Lung (tissue), 12 donors: ENCODE results near the gene PAPPA. TPM values are rescaled to one million over a fixed set of nuclear protein-coding genes. Genes with fewer than 3 reads are reported as not detected.
A peak's percentile ranks its signal among the peaks of the same experiment; 100 is the strongest.

Source experiments
- ATAC-seq: fragments of 200-7000 bp; cut with Tn5 transposase; one replicate; pipeline ENCODE4 v1.9.1; 2020; ENCODE audit warnings: moderate number of reproducible peaks; ENCODE audit not compliant: insufficient read depth, low FRiP score
- DNase-seq, 3 donors: peaks; one replicate each; pipeline ENCODE4 v3.0.0-alpha.2; 2013 to 2017
- H3K27ac ChIP-seq, 2 donors: one replicate each; pipeline ENCODE4 v1.5.1; 2013; ENCODE audit warnings: mild to moderate bottlenecking in 2 of 2, moderate library complexity in 2 of 2, control low read depth in 1 of 2, inconsistent platforms in 1 of 2, low read depth in 1 of 2, low read length in 1 of 2
- H3K27me3 ChIP-seq, 3 donors: one replicate each; pipeline ENCODE4 v1.5.1; 2013; ENCODE audit warnings: low read length in 2 of 3; ENCODE audit not compliant: control insufficient read depth in 3 of 3, insufficient read depth in 3 of 3
- H3K36me3 ChIP-seq, 4 donors: one replicate each; pipeline ENCODE4 v1.5.1; 2013; ENCODE audit warnings: low read length in 4 of 4, mild to moderate bottlenecking in 1 of 4, moderate library complexity in 1 of 4; ENCODE audit not compliant: control insufficient read depth in 4 of 4, insufficient read depth in 4 of 4
- H3K4me1 ChIP-seq, 5 donors: one replicate each; pipeline ENCODE4 v1.5.1; 2013; ENCODE audit warnings: low read length in 5 of 5, mild to moderate bottlenecking in 2 of 5, moderate library complexity in 1 of 5; ENCODE audit not compliant: control insufficient read depth in 5 of 5, insufficient read depth in 5 of 5
- H3K4me3 ChIP-seq: one replicate; pipeline ENCODE4 v1.5.1; 2013; ENCODE audit warnings: mild to moderate bottlenecking, control low read depth, moderate library complexity
- H3K9ac ChIP-seq, 2 donors: one replicate each; pipeline ENCODE4 v1.5.1; 2013; ENCODE audit warnings: low read length in 2 of 2, control low read depth in 1 of 2; ENCODE audit not compliant: insufficient read depth in 1 of 2
- H3K9me3 ChIP-seq, 4 donors: one replicate each; pipeline ENCODE4 v1.5.1; 2013; ENCODE audit warnings: low read length in 3 of 4, mild to moderate bottlenecking in 1 of 4, moderate library complexity in 1 of 4; ENCODE audit not compliant: control insufficient read depth in 4 of 4, insufficient read depth in 3 of 4
- WGBS, 2 donors: extraction: QIAGEN DNeasy Blood & Tissue Kit; methylation state at CpG; one replicate each; pipeline ENCODE4 v1.1.7; 2013; 5-methylcytosine and 5-hydroxymethylcytosine counted together
- polyA plus RNA-seq, 2 donors: library from polyadenylated mRNA; stranded (reverse); fragments of 200-250 nt; gene quantifications; one replicate each; pipeline ENCODE4 v1.2.1, GENCODE V29; 2013
- total RNA-seq, 2 donors: library from RNA; depleted of rRNA in 1 of 2; stranded (reverse); fragments of >200 nt in 1 of 2; gene quantifications; one replicate each; pipeline ENCODE4 v1.2.1, GENCODE V29; 2014 to 2021
- TF ChIP-seq, protein P1 (sequence below): IDR thresholded peaks from 2 replicates; pipeline ENCODE4 v1.5.1; 2012; ENCODE audit warnings: mild to moderate bottlenecking; ENCODE audit errors: control extremely low read depth, extremely low read depth
- donor health status: control.
- donor health status: control.
- donor health status: Bipolar disorder and iron deficiency.
- donor health status: healthy.
- donor health status: DM: yes; HTN: yes; CAD: no.

PAPPA gene
- total and polyA plus RNA-seq, 4 donors: 0.45 to 6.7 (median 3.6) TPM

DNA sequence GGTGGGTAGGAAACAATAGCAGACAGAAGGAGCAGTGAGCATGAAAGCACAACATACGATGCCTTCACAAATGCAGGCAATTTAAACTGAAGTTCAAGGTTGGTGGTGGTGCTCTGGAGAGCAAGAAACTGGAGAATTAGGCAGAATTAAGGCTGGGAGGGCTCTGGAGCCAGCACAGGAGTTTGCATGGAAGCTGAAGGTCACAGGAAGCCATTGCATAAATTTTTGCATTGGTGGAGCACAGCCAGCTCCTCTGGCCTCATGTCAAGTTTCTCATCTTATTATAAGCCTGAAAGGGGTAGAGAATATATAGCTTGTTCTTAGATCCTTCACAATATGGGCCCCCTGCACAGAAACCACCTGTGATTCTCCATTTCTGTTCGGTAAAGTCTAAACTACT, 207.4 kb downstream of the PAPPA start:
- Histone ChIP-seq H3K27me3 (no peaks in the 10 kb centered on the region), H3K9me3 (peaks cover 0 to 2% (median 0%) of the 10 kb centered on the region in 4 donors), H3K27ac (no peak overlapping the region), H3K9ac (no peak overlapping the region), H3K36me3 (no peaks in the 10 kb centered on the region), H3K4me1 (peaks cover 0 to 40% (median 6%) of the 10 kb centered on the region in 5 donors), H3K4me3 (no peak overlapping the region)
- TF ChIP-seq, protein P1, sequence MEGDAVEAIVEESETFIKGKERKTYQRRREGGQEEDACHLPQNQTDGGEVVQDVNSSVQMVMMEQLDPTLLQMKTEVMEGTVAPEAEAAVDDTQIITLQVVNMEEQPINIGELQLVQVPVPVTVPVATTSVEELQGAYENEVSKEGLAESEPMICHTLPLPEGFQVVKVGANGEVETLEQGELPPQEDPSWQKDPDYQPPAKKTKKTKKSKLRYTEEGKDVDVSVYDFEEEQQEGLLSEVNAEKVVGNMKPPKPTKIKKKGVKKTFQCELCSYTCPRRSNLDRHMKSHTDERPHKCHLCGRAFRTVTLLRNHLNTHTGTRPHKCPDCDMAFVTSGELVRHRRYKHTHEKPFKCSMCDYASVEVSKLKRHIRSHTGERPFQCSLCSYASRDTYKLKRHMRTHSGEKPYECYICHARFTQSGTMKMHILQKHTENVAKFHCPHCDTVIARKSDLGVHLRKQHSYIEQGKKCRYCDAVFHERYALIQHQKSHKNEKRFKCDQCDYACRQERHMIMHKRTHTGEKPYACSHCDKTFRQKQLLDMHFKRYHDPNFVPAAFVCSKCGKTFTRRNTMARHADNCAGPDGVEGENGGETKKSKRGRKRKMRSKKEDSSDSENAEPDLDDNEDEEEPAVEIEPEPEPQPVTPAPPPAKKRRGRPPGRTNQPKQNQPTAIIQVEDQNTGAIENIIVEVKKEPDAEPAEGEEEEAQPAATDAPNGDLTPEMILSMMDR: no peak
- 82 to 89% methylated on average over 2 of the region's 2 CpGs for WGBS, 2 donors
- DNase-seq: peak; percentile 70 to 87 (median 79)
- no peak for ATAC-seq

DNA sequence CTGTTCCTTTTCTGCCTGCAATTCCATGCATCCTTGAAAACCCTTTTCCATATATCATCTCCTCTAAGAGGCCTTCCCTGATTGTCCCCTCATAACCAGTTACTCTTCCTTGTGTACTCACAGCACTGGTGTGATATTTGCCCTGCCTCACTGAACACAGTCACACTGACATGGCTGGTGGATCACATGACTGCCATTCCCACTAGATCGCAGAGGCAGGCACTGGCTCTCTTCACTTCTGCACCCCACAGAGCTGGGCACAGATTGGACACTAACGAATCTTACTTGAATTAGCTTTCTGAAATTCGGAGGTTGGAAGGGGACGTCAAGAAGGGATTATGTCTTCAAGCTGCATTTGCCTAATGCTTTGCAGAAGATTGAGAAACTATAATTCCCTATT, 208.0 kb downstream of the PAPPA start:
- Histone ChIP-seq H3K36me3 (no peaks in the 10 kb centered on the region), H3K27ac (no peak overlapping the region), H3K4me1 (peaks cover 0 to 36% (median 6%) of the 10 kb centered on the region in 5 donors), H3K4me3 (no peak overlapping the region), H3K9me3 (peaks cover 0 to 2% (median 0%) of the 10 kb centered on the region in 4 donors), H3K27me3 (no peaks in the 10 kb centered on the region), H3K9ac (no peak overlapping the region)
- ATAC-seq: no peak
- 80 to 82% methylated on average over 4 of the region's 4 CpGs for WGBS, 2 donors
- TF ChIP-seq, protein P1: no peak
- no peak for DNase-seq

DNA sequence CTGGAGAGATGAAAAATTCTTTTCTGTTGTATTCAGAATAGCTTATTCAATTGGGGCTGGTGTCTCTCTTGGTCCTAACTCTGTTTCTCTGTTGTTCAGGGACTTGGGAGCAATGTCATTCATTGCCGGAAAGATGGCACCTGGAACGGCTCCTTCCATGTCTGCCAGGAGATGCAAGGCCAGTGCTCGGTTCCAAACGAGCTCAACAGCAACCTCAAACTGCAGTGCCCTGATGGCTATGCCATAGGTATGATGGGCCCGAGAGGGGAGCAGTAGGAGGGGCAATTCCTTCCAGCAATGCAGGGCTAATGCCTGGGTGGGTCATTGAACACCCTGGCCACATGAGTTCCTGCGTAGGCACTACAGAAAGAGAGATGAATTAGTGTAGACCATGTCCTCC, 208.9 kb downstream of the PAPPA start:
- WGBS, 2 donors: 87 to 94% methylated on average over 6 of the region's 6 CpGs
- Histone ChIP-seq H3K4me1 (peaks cover 0 to 36% (median 6%) of the 10 kb centered on the region in 5 donors), H3K9ac (no peak overlapping the region), H3K36me3 (no peaks in the 10 kb centered on the region), H3K27me3 (no peaks in the 10 kb centered on the region), H3K4me3 (no peak overlapping the region), H3K27ac (no peak overlapping the region), H3K9me3 (peaks cover 0 to 2% (median 0%) of the 10 kb centered on the region in 4 donors)
- ATAC-seq (no peak), DNase-seq (no peak)
- TF ChIP-seq, protein P1: no peak

DNA sequence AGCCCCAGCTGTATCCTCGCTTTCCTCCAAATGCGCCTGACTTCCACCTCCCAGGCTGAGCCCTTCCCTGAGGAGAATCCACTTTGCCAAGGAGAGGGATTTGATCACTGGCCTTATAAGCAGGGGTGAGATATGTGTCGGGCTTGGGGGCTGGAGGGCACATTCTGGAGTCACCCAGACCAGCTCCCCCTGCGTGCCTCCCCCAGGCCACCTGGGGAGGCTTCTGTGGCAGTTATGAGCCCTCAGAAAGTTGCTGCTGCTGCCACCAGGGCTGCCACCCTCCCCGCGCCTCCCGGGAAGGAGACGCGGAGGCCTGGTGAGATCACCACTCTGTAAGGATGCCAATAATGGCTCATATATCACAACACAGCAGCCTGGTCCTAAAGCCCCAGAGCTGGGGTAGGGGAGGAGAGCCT, 211.5 kb downstream of the PAPPA start:
- peak; percentile 88 to 97 (median 96) for DNase-seq
- no peak overlapping the region for H3K4me3 ChIP-seq

More for the DNA sequence above, 211.5 kb downstream of the PAPPA start:
- no peak overlapping the region for H3K27ac ChIP-seq
- no peaks in the 10 kb centered on the region for H3K27me3 ChIP-seq
- no peaks in the 10 kb centered on the region for H3K9me3 ChIP-seq
- WGBS, 2 donors: 37 to 56% methylated on average over 9 of the region's 9 CpGs
- TF ChIP-seq, protein P1: no peak
- ATAC-seq: no peak
- H3K4me1 ChIP-seq: peaks cover 0 to 44% (median 6%) of the 10 kb centered on the region in 5 donors
- H3K36me3 ChIP-seq: no peaks in the 10 kb centered on the region
- H3K9ac ChIP-seq: peak overlapping the region in 1 of 2 donors; percentile 70
